ENCODE measurements around the gene ADORA2B. TPM values are rescaled to one million over a fixed set of nuclear protein-coding genes. Genes with fewer than 3 reads are reported as not detected.

Gene ADORA2B
- total RNA-seq, 2 donors from 2014 or later = 20.8 to 39.4 TPM

- intact Hi-C loops (cut with DNase I) = no loop called here
- no peaks in the 10 kb centered on the region for H3K9me3 ChIP-seq
- no peak for DNase-seq
- no peak overlapping the region for H3K4me3 ChIP-seq
- H3K36me3 ChIP-seq = no peaks in the 10 kb centered on the region
- TF ChIP-seq CTCF (IDR thresholded peaks at IDR 0.05) = no peak
- H3K9ac ChIP-seq (ENCODE audit: low read depth in 2 of 2, low read length in 2 of 2) = no peak overlapping the region
- H3K27me3 ChIP-seq = peaks cover 4% of the 10 kb centered on the region
- H3K27ac ChIP-seq = no peak overlapping the region
- H3K4me1 ChIP-seq = no peaks in the 10 kb centered on the region
Observed at GRCh38 chr17:15922586-15922985, 22.3 kb upstream of the ADORA2B start.

- no peak overlapping the region for H3K4me3 ChIP-seq
- no peak overlapping the region for H3K27ac ChIP-seq
- no peaks in the 10 kb centered on the region for H3K4me1 ChIP-seq
- no peak for TF ChIP-seq CTCF (IDR thresholded peaks at IDR 0.05)
- H3K36me3 ChIP-seq = no peaks in the 10 kb centered on the region
- no peak for DNase-seq
- no peaks in the 10 kb centered on the region for H3K9me3 ChIP-seq
- intact Hi-C loops (cut with DNase I) = no loop called here
- no peaks in the 10 kb centered on the region for H3K27me3 ChIP-seq
- H3K9ac ChIP-seq (ENCODE audit: low read depth in 2 of 2, low read length in 2 of 2) = no peak overlapping the region
Observed at GRCh38 chr17:15926039-15926740, 18.7 kb upstream of the ADORA2B start.

GRCh38 chr17:15928286-15928785, 16.6 kb upstream of the ADORA2B start:
- Histone ChIP-seq H3K4me3 (no peak overlapping the region), H3K9ac (ENCODE audit: low read depth in 2 of 2, low read length in 2 of 2) (no peak overlapping the region), H3K27ac (no peak overlapping the region), H3K4me1 (no peaks in the 10 kb centered on the region), H3K27me3 (no peaks in the 10 kb centered on the region), H3K36me3 (no peaks in the 10 kb centered on the region), H3K9me3 (no peaks in the 10 kb centered on the region)
- DNase-seq = no peak
- no peak for TF ChIP-seq CTCF (IDR thresholded peaks at IDR 0.05)
- intact Hi-C loops (cut with DNase I) = no loop called here

GRCh38 chr17:15929941-15930340, 15.0 kb upstream of the ADORA2B start:
- H3K9ac ChIP-seq (ENCODE audit: low read depth in 2 of 2, low read length in 2 of 2) = no peak overlapping the region
- TF ChIP-seq CTCF (IDR thresholded peaks at IDR 0.05) = no peak
- no peak overlapping the region for H3K27ac ChIP-seq
- H3K4me1 ChIP-seq = no peaks in the 10 kb centered on the region
- no peak for DNase-seq
- no peaks in the 10 kb centered on the region for H3K36me3 ChIP-seq
- no peaks in the 10 kb centered on the region for H3K27me3 ChIP-seq
- H3K9me3 ChIP-seq = no peaks in the 10 kb centered on the region
- intact Hi-C loops (cut with DNase I) = no loop called here
- H3K4me3 ChIP-seq = no peak overlapping the region

GRCh38 chr17:15930426-15930825, 14.5 kb upstream of the ADORA2B start:
- intact Hi-C loops (cut with DNase I) = no loop called here
- Histone ChIP-seq H3K36me3 (no peaks in the 10 kb centered on the region), H3K4me3 (no peak overlapping the region), H3K27ac (no peak overlapping the region), H3K9me3 (no peaks in the 10 kb centered on the region), H3K9ac (ENCODE audit: low read depth in 2 of 2, low read length in 2 of 2) (no peak overlapping the region), H3K4me1 (no peaks in the 10 kb centered on the region), H3K27me3 (no peaks in the 10 kb centered on the region)
- TF ChIP-seq CTCF (IDR thresholded peaks at IDR 0.05) = no peak
- DNase-seq = no peak
